NCI-H1694 (cell line): ENCODE measurements around the gene MTFR2.
A peak's percentile ranks its signal among the peaks of the same experiment; 100 is the strongest.
"Not testable (repeated sequence)": the region's sequence is repeated elsewhere in the genome, so short reads cannot be mapped to it uniquely, and the experiment has no call there.

Source experiments
- DNase-seq: peaks from one replicate; lab custom pipeline; 2025; lab: John Stamatoyannopoulos, UW

The MTFR2 gene

DNA sequence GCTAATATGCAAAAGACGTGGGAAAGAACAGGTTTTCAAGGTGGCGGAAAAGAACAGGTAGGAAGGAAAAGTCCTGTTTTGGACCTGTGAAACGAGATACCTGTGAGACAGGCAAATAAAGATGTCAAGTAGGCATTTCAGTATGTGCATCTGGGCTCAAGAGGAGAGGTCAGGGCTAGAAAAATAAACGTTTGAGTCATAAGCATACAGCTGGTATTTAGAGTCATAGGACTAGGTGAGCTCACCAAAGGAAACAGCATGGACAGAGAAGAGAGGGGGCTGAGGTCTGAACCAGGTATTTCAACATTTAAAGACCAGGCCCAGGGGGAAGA, 14.9 kb downstream of the MTFR2 start:
- DNase-seq = no peak

DNA sequence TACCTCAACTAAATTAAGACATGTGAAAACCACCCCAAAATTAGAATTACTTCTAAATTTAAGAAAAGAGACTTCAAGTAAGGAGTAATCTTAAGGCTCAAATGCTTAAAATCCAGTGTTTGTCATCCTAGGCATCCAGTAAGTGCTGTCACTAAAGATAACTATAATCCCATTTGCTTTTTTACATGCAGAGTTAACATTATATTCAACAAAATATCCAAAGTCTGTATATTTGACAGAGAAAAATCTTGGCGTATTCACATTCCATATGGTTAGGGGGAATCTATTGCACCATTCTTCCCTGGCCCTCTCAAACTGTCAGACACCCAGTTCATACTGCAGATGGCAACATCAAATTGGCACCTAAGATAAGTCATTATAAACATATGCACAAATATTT, 17.4 kb downstream of the MTFR2 start:
- DNase-seq = no peak

DNA sequence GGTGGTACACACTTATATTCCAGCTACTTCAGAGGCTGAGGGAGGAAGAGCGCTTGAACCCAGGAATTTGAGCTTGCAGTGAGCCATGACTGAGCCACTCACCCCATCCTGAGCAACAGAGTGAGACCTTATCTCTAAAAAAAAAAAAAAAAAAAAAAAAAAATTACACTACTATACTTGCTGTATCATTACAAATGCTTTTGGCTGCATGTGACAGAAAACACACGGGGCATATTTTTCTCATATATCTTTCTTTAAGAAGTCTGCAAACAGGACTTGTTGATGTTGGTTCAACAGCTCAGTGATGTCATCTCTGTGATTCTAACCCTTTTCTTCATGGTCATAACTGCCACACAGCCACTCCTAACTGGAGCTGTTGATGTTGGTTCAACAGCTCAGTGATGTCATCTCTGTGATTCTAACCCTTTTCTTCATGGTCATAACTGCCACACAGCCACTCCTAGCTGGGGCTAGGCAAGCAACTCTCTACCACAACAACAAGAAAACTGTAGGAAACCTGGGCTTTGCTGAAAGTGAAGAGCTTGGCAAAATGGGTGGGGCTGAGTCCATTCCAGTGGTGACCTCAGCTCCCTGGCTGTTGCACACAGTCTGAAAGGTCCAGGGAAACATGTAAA, 19.8 kb downstream of the MTFR2 start:
- no peak for DNase-seq

DNA sequence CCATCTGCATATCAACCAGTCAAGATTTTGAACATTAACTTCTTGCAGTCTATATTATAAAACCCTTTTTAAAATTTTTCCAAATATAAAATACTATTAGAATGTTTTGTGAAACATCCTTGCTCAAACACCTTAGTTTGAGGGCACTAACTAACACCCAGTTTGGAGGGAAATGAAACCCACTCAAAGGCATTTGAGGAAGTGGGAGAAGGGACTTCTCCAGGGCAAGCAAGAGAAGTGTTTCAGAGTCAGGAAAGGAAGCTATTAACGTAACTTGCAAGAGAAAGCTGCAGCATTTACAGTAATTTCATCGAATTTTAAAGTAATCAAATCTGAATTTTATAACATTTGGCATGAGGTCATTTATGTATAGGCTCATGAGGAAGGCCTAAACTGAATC, 21.3 kb downstream of the MTFR2 start:
- no peak for DNase-seq

DNA sequence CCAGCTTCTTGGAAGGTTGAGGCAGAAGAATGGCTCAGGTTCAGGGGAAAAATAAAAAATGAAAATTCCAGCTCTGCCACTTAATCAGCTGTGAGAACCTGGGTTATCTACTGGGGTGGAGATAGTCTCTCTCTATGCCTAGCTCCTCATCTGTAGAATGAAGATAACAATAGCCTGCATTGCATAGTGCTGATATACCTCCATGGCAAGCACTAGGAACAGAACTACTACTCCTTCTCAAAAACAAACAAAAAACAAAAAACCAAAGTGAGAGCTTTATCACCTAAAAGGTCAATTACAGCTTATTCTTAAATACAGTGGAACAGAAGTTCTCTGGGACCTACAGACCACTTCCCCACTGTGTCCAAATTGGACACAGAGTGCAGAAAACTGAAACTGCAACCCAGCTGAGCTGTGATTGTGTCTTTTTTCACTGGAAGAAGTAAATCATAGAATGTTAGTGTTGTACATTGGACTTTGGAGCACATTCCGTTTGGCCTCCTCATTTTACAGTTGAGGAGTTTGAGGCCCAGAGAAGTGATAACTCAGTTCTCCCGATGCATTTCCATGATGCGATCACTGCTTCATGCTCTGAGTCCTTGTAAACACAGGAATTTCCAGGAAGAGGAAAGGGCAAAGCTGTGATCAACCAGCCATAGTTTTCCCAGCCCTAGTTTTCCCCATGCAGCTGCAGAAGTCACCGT, 23.3 kb downstream of the MTFR2 start:
- no peak for DNase-seq

DNA sequence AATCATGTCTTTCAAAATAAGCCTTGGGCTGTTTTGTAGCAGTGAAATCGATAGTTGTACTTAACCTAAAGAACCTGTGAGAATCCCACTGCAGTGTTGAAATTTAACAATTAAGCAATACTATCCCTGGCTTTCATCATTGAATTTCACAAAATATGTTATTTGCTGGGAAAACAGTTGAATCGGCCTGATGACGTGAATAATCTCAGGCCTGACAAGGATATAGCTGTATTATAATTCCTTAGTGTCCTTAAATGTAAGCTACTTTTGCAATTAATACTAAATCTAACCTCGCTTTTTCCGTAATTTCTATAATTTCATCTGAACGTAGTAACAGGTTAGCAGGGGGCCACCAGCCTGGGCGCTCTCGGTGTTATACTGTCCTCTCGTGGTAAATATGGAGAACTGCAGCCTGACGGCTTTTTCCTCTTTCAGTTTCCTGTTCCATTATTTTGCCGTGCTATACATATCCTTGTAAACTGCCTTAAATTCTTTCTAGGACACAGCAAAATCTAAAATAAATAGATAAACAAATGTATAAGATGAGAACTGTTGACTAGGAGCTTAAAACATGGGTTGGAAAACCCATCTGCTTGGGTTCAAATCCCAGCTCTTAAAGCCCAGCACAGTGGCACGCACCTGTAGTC, 24.0 kb downstream of the MTFR2 start:
- peak; percentile 50 for DNase-seq

DNA sequence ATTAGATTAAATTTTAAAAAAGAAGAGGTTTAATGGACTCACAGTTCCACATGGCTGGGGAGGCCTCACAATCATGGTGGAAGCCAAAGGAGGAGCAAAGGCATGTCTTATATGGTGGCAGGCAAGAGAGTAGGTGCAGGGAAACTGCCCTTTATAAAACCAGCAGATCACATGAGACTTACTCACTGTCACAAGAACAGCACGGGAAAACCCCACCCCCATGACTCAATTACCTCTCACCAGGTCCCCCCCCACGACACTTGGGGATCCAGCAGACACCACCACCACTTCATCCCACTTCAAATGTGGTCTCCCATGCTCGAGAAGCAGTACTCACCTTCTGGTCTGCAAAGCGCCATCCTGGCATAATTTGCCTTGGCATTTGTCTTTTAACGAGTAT, 24.6 kb downstream of the MTFR2 start:
- DNase-seq = no peak

DNA sequence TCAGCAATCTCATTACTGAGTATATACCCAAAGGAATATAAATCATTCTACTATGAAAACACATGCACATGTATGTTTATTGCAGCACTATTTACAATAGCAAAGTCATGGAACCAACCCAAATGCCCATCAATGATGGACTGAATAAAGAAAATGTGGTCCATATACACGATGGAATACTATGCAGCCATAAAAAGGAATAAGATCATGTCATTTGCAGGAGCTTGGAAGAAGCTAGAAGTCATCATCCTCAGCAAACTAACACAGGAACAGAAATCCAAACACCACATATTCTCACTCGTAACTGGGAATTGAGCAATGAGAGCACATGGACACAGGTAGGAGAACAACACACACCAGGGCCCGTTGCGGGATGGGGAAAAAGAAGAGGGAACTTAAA, 25.1 kb downstream of the MTFR2 start:
- DNase-seq = not testable (repeated sequence)

DNA sequence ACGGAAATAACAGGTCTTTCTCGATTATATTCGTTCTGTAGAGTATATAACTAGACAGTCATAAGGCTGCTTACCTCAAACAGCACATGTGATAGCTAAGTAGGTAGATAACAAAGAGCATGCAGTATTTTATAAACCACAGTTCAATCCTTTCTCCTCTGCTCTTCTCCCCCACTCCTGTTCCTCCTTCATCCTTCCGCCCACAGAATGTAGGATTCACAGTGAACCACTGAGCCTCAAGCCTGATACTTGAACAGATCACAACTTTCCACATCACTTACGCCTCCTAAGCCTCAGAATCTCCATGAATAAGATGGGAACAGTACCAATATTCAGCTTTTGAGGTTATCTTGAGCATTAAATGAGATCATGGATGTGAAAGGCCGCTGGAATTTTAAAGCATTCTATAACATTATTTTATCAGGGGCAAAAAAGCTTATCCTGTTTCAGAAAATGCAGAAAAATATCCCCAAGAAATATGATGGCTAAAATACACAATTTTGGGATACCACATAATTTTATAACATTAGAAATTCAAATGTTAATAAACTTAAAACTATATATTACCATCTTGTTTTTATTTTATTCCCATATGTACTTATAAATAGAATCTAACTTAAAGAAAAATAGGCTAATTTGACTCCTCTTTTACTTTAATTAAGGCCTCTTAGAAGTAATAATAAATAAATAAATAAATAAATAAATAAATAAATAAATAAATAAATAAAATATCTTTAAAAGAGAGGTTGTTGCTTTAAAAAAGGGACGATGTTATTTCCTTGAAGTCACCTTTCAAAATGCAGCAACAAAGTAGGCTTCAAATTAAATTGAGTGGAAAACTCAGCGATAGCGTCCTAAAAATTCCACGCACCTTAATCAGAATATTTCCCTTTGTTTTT, 33.4 kb downstream of the MTFR2 start:
- DNase-seq = no peak

DNA sequence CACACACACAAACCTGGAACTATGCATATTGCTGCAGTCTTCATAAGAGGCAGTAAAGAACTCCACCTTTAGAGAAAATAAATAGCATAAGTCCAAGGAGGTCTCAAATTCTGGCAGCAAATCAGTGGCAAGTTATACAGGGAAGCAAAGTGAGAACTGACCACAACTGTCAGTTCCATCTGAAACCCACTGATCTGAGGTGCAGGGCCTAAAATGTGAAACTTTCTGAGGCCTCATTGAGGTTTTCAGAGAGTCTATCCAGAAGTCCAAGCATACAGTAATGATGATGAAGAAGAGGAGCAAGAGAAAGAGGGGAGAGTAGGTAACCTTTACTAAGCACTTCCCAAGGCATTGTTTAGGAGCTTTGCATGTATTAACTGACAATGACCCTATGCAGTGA, 36.3 kb downstream of the MTFR2 start:
- DNase-seq = no peak

DNA sequence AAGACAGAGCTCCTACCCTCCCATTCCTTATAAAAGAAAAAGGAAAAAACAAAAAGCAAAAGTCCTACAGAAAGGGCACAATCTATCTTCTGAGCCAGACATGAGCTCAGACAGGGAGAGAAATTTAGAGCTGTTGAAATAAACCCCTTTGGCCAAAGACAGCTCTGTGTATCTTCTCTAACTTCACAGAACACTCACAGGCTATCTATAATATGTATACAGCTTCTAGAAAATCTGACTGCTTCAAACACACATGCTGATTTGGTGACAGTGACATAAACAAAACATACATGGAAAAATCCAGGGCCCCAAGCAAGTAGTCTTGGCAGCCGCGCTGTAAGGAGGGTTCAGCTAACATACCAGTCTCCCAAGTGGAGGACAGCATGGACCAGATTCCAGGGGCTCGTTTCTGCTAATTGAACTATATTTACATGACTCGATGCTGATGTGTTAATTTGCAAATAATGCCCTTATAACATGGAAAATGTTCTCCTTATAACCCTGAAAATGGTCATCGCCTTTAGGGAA, 37.0 kb downstream of the MTFR2 start:
- no peak for DNase-seq

DNA sequence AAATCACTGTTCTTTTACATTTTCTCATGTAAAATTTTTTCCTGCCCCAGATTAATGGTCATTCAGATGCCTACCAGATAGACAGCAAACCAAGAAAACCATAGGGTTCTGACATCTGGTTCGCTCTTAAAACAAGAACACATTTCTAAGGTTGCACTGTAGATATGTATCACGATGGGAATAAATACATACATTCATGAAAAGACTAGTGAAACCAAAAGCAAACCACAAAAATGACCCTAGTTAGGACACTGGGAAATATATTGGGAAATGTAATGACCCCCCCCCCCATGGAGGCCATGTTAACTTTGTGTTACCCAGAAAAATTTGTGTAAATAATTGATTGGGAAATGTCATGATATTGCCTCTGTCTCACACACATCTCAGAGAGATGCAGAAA, 37.5 kb downstream of the MTFR2 start:
- no peak for DNase-seq

DNA sequence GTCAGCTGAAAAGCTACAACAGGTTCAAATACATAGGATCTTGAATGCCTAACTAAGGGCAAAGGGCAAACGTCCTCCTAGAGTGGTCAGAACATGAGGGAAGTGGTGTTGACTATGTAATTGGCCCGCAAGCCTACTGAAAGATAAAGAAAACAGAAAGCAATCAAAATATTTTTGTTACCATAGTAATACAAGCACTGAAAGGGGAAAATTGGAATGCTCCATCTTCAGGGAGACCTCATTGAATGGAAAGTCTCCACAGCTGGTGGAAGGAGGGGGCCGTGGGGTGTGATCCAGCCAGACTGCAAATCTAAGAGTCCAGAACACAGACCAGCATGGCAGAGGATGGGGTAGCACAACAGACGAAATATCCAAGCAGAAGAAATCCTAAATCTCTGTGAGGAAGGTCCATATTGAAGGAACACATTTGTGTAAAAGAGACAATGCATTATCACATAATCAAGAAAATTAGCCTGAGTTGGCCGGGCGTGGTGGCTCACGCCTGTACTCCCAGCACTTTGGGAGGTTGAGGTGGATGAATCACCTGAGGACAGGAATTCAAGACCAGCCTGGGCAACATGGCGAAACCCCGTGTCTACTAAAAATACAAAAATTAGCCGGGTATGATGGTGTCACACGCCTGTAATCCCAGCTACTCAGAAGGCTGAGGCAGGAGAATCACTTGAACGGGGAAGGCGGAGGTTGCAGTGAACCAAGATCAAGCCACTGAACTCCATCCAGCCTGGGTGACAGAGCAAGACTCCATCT, 39.5 kb downstream of the MTFR2 start:
- no peak for DNase-seq

DNA sequence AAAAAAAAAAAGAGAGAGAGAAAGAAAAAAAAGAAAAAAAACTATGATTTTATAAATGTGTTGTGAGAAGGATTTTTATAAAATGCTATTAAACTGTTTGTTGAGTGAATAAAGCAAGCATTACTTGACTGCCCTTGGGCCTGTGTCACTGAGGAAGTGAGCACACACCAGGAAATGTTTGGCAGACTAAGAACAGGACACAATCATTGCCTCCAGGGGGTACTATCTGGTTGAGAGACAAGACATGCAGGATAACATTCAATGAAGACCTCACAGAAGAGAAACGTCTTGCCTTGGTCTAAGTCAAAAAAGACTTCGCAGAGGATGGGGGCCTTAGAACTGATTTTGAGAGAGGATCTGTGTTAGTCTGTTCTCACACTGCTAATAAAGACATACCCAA, 40.6 kb downstream of the MTFR2 start:
- DNase-seq = no peak

DNA sequence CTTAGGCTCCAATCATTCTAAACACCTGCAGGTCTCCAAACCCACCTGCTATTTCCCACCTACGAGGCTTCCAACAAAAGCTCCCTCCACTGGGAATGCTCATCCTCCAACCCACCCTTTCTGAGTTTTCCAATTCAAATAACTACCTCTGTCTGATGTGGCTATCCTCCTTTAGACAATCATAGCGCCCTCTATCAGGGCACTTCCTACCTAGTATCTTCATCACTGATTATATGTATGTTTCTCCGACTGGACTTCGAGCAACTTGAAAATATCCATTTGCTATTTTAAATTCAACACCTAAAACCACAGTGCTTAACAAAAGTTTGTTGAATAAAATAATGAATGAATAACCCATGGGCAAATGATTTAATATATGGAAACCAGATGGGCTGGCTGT, 41.3 kb downstream of the MTFR2 start:
- no peak for DNase-seq

DNA sequence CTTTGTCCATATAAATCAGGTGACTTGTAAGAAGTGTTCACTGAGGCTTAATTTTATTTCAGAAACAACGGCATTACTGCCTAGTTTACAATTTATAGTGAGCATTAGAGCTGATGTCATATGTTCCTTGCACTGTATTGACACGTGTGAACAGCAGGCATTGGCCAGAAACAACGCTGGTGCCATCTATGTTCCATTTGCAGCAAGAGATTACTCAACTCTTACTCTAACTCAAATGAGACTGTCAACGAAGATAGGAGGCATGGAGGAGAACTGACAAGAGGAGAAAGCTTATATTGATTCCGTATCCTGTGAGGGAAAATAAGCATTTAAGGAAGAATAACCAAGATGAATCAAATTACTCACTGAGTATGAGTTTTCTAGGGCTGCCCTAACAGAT, 48.4 kb downstream of the MTFR2 start:
- DNase-seq = no peak

DNA sequence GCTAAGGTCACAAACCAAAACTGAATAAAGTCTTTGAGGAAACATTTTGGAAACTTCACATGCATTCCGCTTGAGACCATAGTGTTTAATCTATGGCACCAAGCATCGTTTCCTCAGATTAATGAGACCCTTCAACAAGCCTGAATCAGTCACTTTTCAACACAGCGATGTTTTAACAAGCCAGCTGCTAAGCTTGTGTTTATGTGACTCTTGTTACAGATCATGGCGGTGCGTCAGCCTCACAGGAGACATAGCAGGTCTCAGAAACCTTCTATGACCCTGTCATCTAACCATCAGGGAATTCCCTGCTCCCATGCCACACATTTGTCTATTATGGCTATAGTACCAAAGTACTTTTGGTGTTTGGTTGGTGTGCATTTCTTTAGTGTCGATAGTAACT, 57.2 kb downstream of the MTFR2 start:
- no peak for DNase-seq

DNA sequence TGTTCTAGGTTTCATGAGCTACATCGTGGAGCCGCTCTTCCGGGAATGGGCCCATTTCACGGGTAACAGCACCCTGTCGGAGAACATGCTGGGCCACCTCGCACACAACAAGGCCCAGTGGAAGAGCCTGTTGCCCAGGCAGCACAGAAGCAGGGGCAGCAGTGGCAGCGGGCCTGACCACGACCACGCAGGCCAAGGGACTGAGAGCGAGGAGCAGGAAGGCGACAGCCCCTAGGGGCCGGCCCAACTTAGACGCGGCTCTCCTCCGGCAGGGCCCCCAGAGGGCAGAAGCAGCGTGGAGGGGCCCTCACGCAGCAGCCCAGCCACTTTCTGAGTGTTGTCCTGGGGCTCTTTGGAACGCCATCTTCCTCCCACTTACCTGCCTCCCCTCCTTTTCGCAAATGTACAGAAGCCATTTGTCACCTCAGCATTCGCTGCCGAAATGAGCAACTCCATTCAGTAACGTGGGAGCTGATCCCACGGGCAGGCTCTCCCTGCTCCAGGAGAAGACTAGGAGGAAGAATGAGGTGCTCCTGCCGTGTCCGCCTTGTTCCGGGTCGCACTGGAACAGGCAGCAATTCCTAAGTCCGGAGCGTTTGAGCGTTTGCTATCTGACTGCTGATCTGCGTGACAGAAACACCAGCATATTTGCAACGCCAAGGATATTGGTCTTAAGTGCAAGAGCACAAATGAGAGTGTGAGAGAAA, 58.4 kb downstream of the MTFR2 start:
- DNase-seq = no peak

DNA sequence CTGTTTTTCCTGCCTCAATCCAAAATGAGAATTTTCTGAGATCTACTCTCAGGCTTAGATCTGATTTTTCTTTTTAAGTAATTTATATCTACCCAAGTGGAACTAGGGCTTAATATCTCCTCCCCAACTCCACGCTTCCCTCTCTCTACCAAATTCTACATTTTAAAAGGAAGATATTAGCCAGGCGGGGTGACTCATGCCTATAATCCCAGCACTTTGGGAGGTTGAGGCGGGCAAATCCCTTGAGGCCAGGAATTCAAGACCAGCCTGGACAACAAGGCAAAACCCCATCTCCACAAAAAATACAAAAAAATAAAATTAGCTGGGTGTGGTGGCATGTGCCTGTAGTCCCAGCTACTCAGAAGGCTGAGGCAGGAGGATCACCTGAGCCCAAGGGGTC, 61.0 kb downstream of the MTFR2 start:
- no peak for DNase-seq

DNA sequence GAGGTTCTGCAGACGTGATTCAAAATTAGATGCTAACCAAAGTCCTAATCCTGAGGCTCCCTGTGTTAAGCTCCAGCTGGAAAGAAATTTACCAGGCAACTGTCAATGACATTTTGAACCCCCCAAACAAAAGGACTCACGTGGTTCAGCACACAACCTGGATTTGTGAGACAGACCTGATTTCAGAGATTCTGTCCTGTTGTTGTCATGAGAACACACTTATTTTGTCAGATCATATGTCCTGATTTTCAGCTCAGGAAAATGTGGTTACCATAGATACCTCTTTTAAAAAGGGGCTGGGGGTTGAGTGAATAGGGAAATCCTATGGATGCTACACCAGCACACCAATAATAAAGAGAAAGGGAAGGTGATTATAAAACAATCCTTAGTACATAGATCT, 61.6 kb downstream of the MTFR2 start:
- DNase-seq = no peak

DNA sequence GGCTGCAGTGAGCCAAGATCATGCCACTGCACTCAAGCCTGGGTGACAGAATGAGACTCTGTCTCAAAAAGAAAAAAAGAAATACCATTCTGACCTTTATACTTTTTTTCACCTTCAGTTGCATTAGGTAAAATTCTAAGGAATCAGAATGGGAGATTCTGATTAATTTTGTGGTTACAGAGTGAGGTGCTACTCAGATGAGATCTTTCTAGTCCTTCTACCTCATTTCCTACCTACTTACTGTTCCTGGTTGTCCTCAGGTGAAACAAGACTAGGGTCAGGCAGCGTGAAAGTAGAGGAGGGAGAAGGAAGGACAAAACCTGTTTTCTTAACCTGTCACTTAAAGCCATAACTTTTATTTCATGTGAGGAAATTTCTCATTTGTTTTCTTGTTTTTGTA, 63.7 kb downstream of the MTFR2 start:
- DNase-seq = no peak
